ENCODE results near the gene SLC6A11. TPM values are rescaled to one million over a fixed set of nuclear protein-coding genes. Genes with fewer than 3 reads are reported as not detected.

SLC6A11 gene
- total RNA-seq, 2 experiments from 2014 or later, result not detected

DNA sequence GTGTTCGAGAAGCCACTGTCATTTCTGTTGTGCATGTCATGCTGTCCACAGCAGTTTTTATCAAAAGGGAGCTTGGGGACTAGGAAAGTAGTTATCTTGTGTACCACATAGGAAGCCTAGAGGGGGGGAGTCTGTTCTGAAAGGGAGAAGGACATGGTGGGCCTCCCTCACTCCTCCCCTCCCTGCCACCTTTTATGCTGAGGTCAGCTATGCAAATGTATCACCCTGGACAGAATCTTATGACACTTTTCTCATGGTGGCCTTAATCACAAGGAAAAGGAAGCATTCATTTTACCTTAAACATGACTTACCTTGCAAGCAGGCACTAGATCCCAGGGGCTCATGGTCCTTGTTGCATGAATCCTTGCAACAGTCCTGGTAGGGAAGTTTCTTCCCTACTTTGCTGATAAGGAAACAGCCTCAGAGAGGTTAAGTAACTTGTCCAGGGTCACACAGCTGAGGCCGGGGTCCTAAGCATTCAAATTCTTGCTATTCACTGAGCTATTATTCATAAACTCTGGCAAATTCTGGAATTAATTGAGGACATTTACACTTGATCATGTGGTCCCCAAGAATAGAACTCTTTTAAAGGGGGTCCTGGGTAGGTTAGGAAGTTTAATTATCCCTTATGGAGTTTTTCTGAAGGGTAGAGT is 95.4 kb downstream of the SLC6A11 start:
- H3K27ac ChIP-seq (ENCODE audit: low read depth in 1 of 2, low read length in 2 of 2), result no peak overlapping the region
- ATAC-seq (ENCODE audit: poor library complexity), result no peak
- no peaks in the 10 kb centered on the region for H3K4me1 ChIP-seq (ENCODE audit: insufficient read depth, low read length)
- no peaks in the 10 kb centered on the region for H3K36me3 Mint-ChIP-seq (ENCODE audit: low read depth)
- POLR2A ChIA-PET, result no interaction called here
- no peak overlapping the region for H3K4me3 Mint-ChIP-seq
- TF ChIP-seq, protein P1, sequence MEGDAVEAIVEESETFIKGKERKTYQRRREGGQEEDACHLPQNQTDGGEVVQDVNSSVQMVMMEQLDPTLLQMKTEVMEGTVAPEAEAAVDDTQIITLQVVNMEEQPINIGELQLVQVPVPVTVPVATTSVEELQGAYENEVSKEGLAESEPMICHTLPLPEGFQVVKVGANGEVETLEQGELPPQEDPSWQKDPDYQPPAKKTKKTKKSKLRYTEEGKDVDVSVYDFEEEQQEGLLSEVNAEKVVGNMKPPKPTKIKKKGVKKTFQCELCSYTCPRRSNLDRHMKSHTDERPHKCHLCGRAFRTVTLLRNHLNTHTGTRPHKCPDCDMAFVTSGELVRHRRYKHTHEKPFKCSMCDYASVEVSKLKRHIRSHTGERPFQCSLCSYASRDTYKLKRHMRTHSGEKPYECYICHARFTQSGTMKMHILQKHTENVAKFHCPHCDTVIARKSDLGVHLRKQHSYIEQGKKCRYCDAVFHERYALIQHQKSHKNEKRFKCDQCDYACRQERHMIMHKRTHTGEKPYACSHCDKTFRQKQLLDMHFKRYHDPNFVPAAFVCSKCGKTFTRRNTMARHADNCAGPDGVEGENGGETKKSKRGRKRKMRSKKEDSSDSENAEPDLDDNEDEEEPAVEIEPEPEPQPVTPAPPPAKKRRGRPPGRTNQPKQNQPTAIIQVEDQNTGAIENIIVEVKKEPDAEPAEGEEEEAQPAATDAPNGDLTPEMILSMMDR (IDR thresholded peaks at IDR 0.05), result no peak
- no peak overlapping the region for H3K4me3 ChIP-seq (ENCODE audit: low read length)
- H3K27me3 ChIP-seq (ENCODE audit: control insufficient read depth in 1 of 2, insufficient read depth in 2 of 2, low read length in 2 of 2), result peaks cover 2 to 9% of the 10 kb centered on the region in 2 experiments
- H3K27me3 Mint-ChIP-seq, result peaks cover 20% of the 10 kb centered on the region
- H3K9me3 ChIP-seq (ENCODE audit: control insufficient read depth in 1 of 2, insufficient read depth in 1 of 2, low read length in 2 of 2), result peaks cover 15 to 17% of the 10 kb centered on the region in 2 experiments
- no peaks in the 10 kb centered on the region for H3K36me3 ChIP-seq (ENCODE audit: insufficient read depth, low read length)
- H3K4me1 Mint-ChIP-seq (ENCODE audit: low read depth), result no peaks in the 10 kb centered on the region
- CTCF ChIA-PET, result no interaction called here
- H3K9me3 Mint-ChIP-seq, result peaks cover 11% of the 10 kb centered on the region
- DNase-seq, result no peak
- intact Hi-C loops (cut with DNase I, micrococcal nuclease), result no loop called here
- no peak overlapping the region for H3K27ac Mint-ChIP-seq

- POLR2A ChIA-PET, result no interaction called here
- TF ChIP-seq, protein P1 (IDR thresholded peaks at IDR 0.05), result no peak
- intact Hi-C loops (cut with DNase I, micrococcal nuclease), result no loop called here
- ATAC-seq (ENCODE audit: poor library complexity) (no peak), DNase-seq (no peak)
- no peaks in the 10 kb centered on the region for H3K36me3 ChIP-seq (ENCODE audit: insufficient read depth, low read length)
- peaks cover 7 to 12% of the 10 kb centered on the region in 2 experiments for H3K9me3 ChIP-seq (ENCODE audit: control insufficient read depth in 1 of 2, insufficient read depth in 1 of 2, low read length in 2 of 2)
- H3K4me3 Mint-ChIP-seq, result no peak overlapping the region
- peaks cover 32% of the 10 kb centered on the region for H3K27me3 Mint-ChIP-seq
- H3K27ac ChIP-seq (ENCODE audit: low read depth in 1 of 2, low read length in 2 of 2), result no peak overlapping the region
- no peaks in the 10 kb centered on the region for H3K36me3 Mint-ChIP-seq (ENCODE audit: low read depth)
- CTCF ChIA-PET, result no interaction called here
- no peaks in the 10 kb centered on the region for H3K4me1 ChIP-seq (ENCODE audit: insufficient read depth, low read length)
- H3K27me3 ChIP-seq (ENCODE audit: control insufficient read depth in 1 of 2, insufficient read depth in 2 of 2, low read length in 2 of 2), result peaks cover 2 to 9% of the 10 kb centered on the region in 2 experiments
- H3K27ac Mint-ChIP-seq, result no peak overlapping the region
- H3K4me3 ChIP-seq (ENCODE audit: low read length), result no peak overlapping the region
- no peaks in the 10 kb centered on the region for H3K4me1 Mint-ChIP-seq (ENCODE audit: low read depth)
- H3K9me3 Mint-ChIP-seq, result peaks cover 5% of the 10 kb centered on the region
Observed at GRCh38 chr3:10912786-10913185, 96.8 kb downstream of the SLC6A11 start.

DNA sequence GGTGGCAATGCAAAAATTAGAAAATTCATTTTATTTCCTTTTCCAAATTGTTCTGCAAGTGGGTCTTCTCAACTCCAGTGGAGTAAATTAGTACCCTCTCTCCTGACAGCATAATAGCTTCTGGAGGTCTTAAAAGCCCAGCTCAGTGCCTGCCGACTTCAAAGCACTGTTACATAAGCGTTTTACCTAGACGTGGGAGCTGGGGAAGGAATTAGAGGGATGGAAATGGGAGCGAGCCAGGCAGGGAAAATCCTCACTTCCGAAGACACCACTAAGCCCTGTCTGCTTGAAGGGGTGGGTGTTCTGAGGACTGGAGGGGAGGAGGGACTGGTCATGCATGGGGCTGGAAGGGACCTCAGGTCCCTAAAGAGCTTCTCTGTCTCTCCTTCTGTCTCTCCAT is 99.3 kb downstream of the SLC6A11 start:
- CTCF ChIA-PET, result no interaction called here
- H3K36me3 Mint-ChIP-seq (ENCODE audit: low read depth), result no peaks in the 10 kb centered on the region

More for the DNA sequence above, 99.3 kb downstream of the SLC6A11 start:
- H3K4me3 Mint-ChIP-seq, result no peak overlapping the region
- Histone ChIP-seq H3K4me3 (ENCODE audit: low read length) (no peak overlapping the region), H3K36me3 (ENCODE audit: insufficient read depth, low read length) (no peaks in the 10 kb centered on the region), H3K27ac (ENCODE audit: low read depth in 1 of 2, low read length in 2 of 2) (no peak overlapping the region), H3K9me3 (ENCODE audit: control insufficient read depth in 1 of 2, insufficient read depth in 1 of 2, low read length in 2 of 2) (peaks cover 0 to 7% of the 10 kb centered on the region in 2 experiments), H3K4me1 (ENCODE audit: insufficient read depth, low read length) (no peaks in the 10 kb centered on the region), H3K27me3 (ENCODE audit: control insufficient read depth in 1 of 2, insufficient read depth in 2 of 2, low read length in 2 of 2) (peaks cover 2 to 17% of the 10 kb centered on the region in 2 experiments)
- ATAC-seq (ENCODE audit: poor library complexity) (no peak), DNase-seq (no peak)
- no peak overlapping the region for H3K27ac Mint-ChIP-seq
- no peaks in the 10 kb centered on the region for H3K4me1 Mint-ChIP-seq (ENCODE audit: low read depth)
- no peaks in the 10 kb centered on the region for H3K9me3 Mint-ChIP-seq
- peaks cover 54% of the 10 kb centered on the region for H3K27me3 Mint-ChIP-seq
- intact Hi-C loops (cut with DNase I, micrococcal nuclease), result no loop called here
- TF ChIP-seq, protein P1 (IDR thresholded peaks at IDR 0.05), result no peak
- POLR2A ChIA-PET, result no interaction called here

Data from CD4-positive, alpha-beta T cell (primary cell).